ENCODE results near the gene TBCC. TPM values are rescaled to one million over a fixed set of nuclear protein-coding genes. Genes with fewer than 3 reads are reported as not detected.

TBCC gene
- total RNA-seq, 2 donors from 2014 or later: 26.4 to 33.8 TPM

DNA sequence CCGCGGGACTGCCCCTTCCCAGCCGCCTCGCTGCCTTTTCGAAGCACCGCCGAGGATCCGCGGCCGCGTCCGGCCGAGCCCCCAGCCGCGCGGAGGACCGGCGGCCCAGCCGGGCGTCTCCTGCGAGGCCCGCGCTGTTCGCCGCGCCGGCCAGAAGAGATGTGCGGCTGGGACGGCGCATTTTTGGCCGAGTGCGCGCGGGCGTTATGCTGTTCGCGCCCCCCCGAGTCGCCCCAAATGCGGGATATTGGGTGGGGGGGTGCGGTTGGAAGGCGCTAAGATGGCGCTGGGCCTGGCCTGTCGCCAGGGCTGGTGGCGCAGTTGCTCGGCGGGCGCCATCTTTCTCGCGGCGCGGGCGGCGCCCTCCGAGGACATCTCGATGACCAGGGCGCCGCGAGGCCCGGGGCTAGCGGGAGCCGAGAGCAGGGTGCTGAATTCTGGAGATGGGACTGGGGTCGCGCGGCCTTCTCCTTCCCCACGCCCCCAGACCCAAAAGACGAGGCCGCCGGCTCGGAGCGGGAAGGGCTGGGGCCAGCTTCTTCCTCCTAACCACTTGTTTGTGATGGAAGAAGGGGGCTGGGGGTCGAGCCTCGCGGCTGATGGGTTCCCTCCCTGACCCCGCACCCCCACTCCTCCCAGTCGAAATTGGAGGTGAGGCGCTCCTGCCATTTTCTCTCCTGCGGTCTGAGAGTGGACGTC lies 37.4 kb upstream of the TBCC start:
- H3K9me3 ChIP-seq: no peaks in the 10 kb centered on the region
- DNase-seq (ENCODE audit: low spot score) (peak; percentile 9), ATAC-seq (ENCODE audit: insufficient number of reproducible peaks, low FRiP score, low read depth) (peak; percentile 37)
- H3K4me3 ChIP-seq: peak overlapping the region; percentile 89
- H3K36me3 ChIP-seq: no peaks in the 10 kb centered on the region
- TF ChIP-seq, protein P1, sequence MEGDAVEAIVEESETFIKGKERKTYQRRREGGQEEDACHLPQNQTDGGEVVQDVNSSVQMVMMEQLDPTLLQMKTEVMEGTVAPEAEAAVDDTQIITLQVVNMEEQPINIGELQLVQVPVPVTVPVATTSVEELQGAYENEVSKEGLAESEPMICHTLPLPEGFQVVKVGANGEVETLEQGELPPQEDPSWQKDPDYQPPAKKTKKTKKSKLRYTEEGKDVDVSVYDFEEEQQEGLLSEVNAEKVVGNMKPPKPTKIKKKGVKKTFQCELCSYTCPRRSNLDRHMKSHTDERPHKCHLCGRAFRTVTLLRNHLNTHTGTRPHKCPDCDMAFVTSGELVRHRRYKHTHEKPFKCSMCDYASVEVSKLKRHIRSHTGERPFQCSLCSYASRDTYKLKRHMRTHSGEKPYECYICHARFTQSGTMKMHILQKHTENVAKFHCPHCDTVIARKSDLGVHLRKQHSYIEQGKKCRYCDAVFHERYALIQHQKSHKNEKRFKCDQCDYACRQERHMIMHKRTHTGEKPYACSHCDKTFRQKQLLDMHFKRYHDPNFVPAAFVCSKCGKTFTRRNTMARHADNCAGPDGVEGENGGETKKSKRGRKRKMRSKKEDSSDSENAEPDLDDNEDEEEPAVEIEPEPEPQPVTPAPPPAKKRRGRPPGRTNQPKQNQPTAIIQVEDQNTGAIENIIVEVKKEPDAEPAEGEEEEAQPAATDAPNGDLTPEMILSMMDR (IDR thresholded peaks at IDR 0.05): no peak
- no peaks in the 10 kb centered on the region for H3K27me3 ChIP-seq (replicated peaks; ENCODE audit: insufficient read depth)
- H3K27ac ChIP-seq: peak overlapping the region; percentile 99 to 100
- H3K4me1 ChIP-seq (ENCODE audit: control insufficient read depth in 1 of 2, low read depth in 2 of 2): peaks cover 32 to 44% of the 10 kb centered on the region in 2 donors

DNA sequence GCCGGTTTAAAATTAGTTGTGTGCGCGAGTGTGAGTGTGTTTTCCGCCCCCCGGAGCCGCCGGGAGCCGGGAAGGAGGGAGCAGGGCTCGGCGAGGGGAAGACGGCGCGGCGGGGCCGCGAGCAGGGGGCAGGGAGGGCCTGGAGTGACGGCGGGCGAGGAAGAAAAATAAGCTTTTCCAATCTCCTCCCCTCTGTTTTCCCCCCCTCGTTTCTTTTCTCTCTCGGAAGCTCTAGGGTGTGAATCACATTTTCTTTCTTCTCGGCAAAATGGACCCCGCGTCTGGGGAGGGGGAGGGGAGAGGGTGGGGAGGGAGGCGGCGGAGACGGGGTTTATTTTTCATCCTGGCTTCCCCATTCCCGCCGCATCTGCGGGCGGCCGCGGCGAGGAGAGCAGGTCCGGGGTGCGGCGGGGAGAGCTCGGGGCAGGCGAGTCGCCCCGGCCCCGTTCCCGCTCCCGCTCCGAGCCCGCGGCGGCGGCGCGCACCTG lies 36.8 kb upstream of the TBCC start:
- ATAC-seq (ENCODE audit: insufficient number of reproducible peaks, low FRiP score, low read depth): peak; percentile 38
- TF ChIP-seq, protein P1 (IDR thresholded peaks at IDR 0.05): no peak
- H3K36me3 ChIP-seq: no peaks in the 10 kb centered on the region
- no peaks in the 10 kb centered on the region for H3K9me3 ChIP-seq
- H3K4me1 ChIP-seq (ENCODE audit: control insufficient read depth in 1 of 2, low read depth in 2 of 2): peaks cover 27 to 38% of the 10 kb centered on the region in 2 donors
- DNase-seq (ENCODE audit: low spot score): peak; percentile 47
- peak overlapping the region; percentile 89 for H3K4me3 ChIP-seq
- peak overlapping the region; percentile 99 to 100 for H3K27ac ChIP-seq
- no peaks in the 10 kb centered on the region for H3K27me3 ChIP-seq (replicated peaks; ENCODE audit: insufficient read depth)

DNA sequence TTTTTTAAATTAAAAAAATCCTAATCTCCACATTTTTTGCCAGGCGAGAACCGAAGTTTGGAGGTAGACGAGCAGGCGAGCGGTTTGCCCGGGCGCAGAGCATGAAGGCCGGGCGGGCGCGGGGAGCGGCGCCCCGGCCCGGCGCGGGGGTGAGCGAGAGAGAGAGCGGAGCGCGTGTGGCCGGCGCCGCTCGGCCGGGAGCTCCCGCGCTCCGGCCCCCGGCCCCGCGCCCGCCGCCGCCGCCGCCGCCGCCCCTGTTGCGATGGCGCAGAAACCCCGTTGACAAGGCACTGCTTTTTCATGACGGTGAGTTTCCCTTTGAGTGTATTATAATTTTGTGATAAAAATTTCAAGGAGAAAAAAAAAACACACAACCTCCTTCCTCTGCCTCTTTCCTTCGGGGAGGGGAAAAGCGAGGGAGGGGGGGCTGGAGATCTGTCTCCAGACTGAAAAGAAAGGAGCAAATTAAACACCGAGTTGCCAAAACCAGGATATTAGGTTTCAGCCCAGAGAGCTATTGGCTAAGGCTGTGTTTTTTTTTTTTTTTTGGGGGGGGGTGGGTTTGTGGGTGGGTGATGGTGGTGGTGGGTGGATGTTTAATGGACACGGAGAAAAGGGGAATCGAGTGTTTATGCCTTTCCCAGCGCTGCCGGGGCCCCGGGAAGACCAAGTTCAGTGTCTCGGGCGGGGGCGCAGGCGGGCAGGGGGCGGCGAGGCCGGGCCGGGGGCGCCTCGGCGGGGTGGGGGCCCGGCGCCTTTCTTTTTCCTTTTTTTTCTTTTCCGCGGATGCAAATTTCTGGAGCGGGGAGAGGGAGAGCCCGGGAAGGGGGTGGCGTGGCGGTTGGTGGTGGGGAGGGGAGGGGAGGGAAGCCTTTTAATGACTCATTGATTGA lies 36.1 kb upstream of the TBCC start, which contains the start of gene BICRAL:
BICRAL (plus strand) TSS at position 257 of the 893 bp plus-strand sequence. CDS start 39,971 bp downstream, outside the sequence.
- ATAC-seq (ENCODE audit: insufficient number of reproducible peaks, low FRiP score, low read depth) (peak; percentile 61), DNase-seq (ENCODE audit: low spot score) (no peak)
- peak within 1 kb of the TSS; percentile 99 to 100 for H3K27ac ChIP-seq
- H3K4me3 ChIP-seq: peak within 1 kb of the TSS; percentile 89
- no peaks in the 10 kb centered on the region for H3K27me3 ChIP-seq (replicated peaks; ENCODE audit: insufficient read depth)
- no peaks in the 10 kb centered on the region for H3K36me3 ChIP-seq
- TF ChIP-seq, protein P1 (IDR thresholded peaks at IDR 0.05): no peak
- peaks cover 22 to 31% of the 10 kb centered on the region in 2 donors for H3K4me1 ChIP-seq (ENCODE audit: control insufficient read depth in 1 of 2, low read depth in 2 of 2)
- H3K9me3 ChIP-seq: no peaks in the 10 kb centered on the region

DNA sequence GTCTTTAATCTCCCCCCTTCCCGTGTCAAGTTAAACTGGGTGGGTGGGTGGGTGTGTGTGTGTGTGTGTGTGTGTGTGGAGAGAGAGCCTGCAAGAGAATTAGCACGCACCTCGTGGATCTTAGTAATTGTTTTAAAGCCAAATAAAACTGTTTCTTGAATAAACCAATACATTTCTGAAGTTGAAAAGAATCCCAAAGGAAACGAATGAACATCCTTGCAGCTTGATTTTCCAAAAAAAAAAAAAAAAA lies 35.6 kb upstream of the TBCC start:
- Histone ChIP-seq H3K4me1 (ENCODE audit: control insufficient read depth in 1 of 2, low read depth in 2 of 2) (peaks cover 16 to 25% of the 10 kb centered on the region in 2 donors), H3K27ac (peak overlapping the region; percentile 69 to 99), H3K4me3 (peak overlapping the region; percentile 89), H3K27me3 (replicated peaks; ENCODE audit: insufficient read depth) (no peaks in the 10 kb centered on the region), H3K36me3 (no peaks in the 10 kb centered on the region), H3K9me3 (no peaks in the 10 kb centered on the region)
- no peak for DNase-seq (ENCODE audit: low spot score)
- TF ChIP-seq, protein P1 (IDR thresholded peaks at IDR 0.05): no peak
- ATAC-seq (ENCODE audit: insufficient number of reproducible peaks, low FRiP score, low read depth): no peak

DNA sequence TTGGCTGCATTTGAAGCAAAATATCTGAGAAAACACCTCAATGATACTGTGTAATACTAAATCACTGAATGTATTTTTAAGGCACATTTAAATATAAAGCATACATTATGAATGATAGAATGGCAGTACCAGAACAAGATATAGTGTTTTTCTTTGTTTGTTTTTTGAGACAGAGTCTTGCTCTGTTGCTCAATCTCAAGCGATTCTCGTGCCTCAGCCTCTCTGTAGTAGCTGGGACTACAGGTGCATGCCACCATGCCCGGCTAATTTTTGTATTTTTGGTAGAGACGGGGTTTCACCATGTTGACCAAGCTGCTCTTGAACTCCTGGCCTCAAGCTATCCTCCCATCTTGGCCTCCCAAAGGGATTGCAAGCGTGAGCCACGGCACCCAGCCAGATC lies 33.6 kb upstream of the TBCC start:
- ATAC-seq (ENCODE audit: insufficient number of reproducible peaks, low FRiP score, low read depth) (no peak), DNase-seq (ENCODE audit: low spot score) (no peak)
- TF ChIP-seq, protein P1 (IDR thresholded peaks at IDR 0.05): no peak
- no peaks in the 10 kb centered on the region for H3K9me3 ChIP-seq
- H3K27me3 ChIP-seq (replicated peaks; ENCODE audit: insufficient read depth): no peaks in the 10 kb centered on the region
- no peak overlapping the region for H3K4me3 ChIP-seq
- peaks cover 3 to 9% of the 10 kb centered on the region in 2 donors for H3K4me1 ChIP-seq (ENCODE audit: control insufficient read depth in 1 of 2, low read depth in 2 of 2)
- H3K27ac ChIP-seq: no peak overlapping the region
- H3K36me3 ChIP-seq: no peaks in the 10 kb centered on the region
